NCI-H146 (cell line): ENCODE data around the gene KCTD10.

Source experiments
- DNase-seq: peaks from one replicate; lab custom pipeline; 2025; lab: John Stamatoyannopoulos, UW

Gene KCTD10

DNA sequence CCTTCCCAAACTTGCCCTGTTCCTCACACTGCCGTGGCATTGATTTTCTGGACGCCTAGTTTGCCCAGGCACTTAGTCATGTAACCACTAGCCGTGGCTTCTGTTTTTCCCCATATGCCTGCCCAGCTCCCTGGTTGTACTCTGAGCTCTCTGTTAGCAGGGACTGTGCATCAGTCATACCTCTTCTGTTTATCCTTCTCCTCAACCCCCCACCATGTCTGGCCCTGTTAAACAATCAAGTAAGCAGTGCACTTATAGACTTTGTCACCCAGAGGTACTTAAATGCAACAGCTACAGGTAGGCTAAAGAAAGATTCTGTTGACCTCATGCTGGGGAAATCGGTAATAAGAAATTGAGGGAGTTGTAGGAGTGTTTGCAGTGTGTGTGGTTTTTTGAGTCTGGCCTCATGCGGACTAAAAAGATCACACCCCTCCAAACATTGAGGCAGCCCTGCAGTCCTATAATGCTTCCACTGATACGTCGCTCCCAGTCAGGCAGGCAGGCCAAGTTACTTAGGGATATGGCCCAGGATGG lies 17.3 kb upstream of the KCTD10 start:
- DNase-seq = no peak

- DNase-seq = no peak
These were observed 16.8 kb upstream of the KCTD10 start for GRCh38 chr12:109493938-109494337.

GRCh38 chr12:109493090-109493489 lies 16.0 kb upstream of the KCTD10 start:
- no peak for DNase-seq

- DNase-seq = no peak
These were observed 15.3 kb upstream of the KCTD10 start for GRCh38 chr12:109492371-109492770.

- no peak for DNase-seq
These were observed 14.6 kb upstream of the KCTD10 start for GRCh38 chr12:109491671-109492070.

DNA sequence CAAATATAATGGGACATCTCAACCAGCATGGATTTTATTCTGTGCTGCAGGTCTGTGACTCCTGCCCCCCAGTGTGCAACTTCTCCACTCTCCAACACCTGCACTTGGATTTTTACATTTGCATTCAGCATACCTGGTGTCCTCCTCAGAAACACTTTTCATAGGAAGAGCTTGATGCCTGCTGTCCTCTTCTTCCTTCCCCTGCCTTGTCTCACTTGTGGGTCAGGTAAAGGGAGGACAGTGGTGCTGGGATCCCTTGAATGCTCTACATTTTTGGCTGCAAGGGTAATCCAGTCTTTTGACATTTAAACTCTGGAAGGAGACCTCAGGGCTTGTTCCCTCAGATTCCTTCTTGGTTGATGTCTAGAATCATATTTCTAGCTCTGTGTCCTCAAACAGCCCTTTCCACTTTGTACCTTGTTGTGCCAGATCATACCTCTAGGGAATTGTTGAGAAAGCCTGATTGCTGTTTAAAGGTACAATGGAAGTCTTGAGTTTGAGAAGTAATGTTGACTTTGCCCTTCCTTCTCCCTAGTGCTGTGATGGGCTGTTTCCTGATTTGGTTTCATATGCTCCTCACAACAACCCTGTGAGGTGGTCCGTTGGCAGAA lies 13.0 kb upstream of the KCTD10 start:
- no peak for DNase-seq

GRCh38 chr12:109489016-109489954 lies 12.2 kb upstream of the KCTD10 start:
- DNase-seq = no peak

GRCh38 chr12:109488051-109488665 lies 11.1 kb upstream of the KCTD10 start:
- no peak for DNase-seq

- no peak for DNase-seq
These were observed 10.3 kb upstream of the KCTD10 start for GRCh38 chr12:109487181-109488050.

DNA sequence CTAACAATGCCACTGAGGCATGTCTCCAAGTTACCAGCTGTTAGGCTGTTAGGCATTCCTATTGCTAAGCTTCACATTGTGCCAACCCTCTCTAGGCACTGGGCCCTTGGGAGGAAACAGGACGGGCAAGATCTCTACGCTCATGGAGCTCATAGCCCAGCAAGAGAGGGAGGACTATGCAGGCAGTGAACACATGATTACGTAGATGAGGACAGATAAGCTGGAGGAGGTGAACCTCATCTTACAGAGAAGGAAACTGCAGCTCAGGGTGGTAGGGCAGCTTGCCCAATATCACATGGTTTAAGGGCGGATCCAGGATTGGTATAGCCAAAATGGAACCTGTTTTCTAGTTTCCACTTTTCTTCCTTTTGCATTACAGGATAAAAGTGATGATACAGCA lies 8.1 kb upstream of the KCTD10 start:
- no peak for DNase-seq

GRCh38 chr12:109483346-109483745 lies 6.2 kb upstream of the KCTD10 start:
- no peak for DNase-seq

GRCh38 chr12:109482894-109483293 lies 5.8 kb upstream of the KCTD10 start:
- DNase-seq = no peak

GRCh38 chr12:109482491-109482890 lies 5.4 kb upstream of the KCTD10 start:
- DNase-seq = no peak

- no peak for DNase-seq
These were observed 4.8 kb upstream of the KCTD10 start for GRCh38 chr12:109481863-109482262.

- no peak for DNase-seq
These were observed 3.3 kb upstream of the KCTD10 start for GRCh38 chr12:109480356-109480755.

DNA sequence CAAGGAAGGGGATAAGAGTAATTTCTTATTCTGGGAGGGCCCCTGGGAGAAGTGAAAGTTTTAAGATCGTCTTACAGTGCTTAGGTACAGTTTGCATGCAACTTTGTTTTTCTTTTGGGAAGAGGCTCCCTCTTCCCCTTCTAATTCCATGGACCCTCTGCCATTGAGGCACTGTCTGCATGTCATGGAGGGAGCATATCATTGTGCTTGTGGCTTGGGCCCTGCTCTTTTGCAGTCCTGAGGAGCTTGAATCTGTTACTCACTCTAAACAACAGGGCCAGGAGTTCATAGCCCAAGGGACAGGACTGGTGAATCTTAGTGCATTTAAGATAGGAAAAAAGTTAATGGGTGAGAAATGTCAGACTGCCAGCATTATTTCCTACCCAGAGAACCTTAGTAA lies 2.7 kb upstream of the KCTD10 start:
- DNase-seq = no peak

- no peak for DNase-seq
These were observed 839 bp upstream of the KCTD10 start for GRCh38 chr12:109477963-109478315.

GRCh38 chr12:109476807-109477184 lies 304 bp downstream of the KCTD10 start:
- DNase-seq = no peak

DNA sequence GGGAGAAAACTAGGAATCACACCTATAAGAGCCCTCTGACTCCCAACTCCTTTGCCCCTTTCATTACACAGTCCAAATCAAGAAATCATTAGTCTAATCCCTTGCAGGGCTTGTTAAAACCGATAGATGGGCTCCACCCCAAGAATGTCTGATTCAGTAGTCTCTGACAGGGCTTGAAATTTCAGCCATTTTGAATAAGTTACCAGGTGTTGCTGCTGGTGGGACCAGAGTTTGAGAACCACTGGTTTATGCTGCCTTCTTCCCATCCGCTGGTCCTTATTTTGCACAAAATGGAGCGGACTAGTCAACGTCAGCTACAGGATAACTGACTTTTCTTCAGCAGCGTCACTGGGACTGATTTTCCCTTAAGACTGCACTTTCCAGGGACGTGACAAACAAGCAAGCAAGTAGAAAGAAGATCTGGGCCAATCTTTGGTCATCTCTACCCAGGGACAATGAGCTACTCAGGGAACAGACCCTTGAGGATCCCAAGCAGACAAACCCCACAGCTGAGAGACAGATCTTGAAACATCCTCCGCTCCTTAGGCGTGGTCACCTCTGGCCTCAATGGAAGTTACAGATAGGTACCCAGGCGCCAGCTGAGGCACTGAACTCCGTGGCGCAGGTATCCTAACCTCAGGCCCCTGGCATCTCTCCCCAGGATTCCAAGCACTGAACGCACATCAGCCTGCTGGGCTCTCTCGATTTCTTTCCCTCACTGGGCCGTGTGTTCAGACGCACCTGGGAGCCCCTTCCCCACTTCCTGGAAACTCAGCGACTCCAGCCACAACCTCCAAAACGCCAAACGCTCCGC lies 900 bp downstream of the KCTD10 start:
- DNase-seq = no peak

GRCh38 chr12:109475121-109475520 lies 2.0 kb downstream of the KCTD10 start:
- no peak for DNase-seq
